ENCODE results near the gene PPAT. TPM values are rescaled to one million over a fixed set of nuclear protein-coding genes. Genes with fewer than 3 reads are reported as not detected.

PPAT gene
- total and polyA plus RNA-seq, 4 donors: 3.7 to 11.0 (median 5.7) TPM

DNA sequence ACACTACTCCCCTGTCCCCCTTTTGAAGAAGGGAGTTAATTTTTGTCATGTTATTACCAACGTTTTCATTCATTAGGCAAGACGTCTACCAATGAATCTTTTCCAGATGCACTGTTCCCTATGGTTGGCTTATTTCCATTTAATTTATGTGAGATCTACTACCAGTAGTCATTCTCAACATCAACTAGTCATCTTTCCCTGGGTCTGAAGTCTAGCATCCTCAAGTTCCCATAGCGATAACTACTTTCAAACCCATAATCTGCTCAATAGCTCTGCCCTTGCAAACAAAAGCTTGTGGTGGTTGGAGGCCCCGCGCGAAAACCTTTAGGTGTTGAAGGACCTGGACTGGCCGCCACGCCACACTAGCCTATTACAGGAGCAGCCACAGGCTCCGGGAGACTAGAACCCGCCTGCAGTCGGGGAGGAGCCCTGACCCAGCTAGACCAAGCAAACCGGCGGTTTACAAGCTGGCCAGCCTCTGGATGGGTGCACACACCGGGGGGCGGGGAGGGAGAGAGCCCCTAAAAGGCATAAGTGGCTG, 746 bp downstream of the PPAT start:
- Histone ChIP-seq H3K27ac (ENCODE audit: low read depth in 1 of 2, low read length in 2 of 2) (peak overlapping the region; percentile 96 to 98), H3K9me3 (ENCODE audit: control insufficient read depth in 4 of 4, low read length in 3 of 4) (no peaks in the 10 kb centered on the region), H3K9ac (ENCODE audit: low read depth in 1 of 2, low read length in 2 of 2) (peak overlapping the region in 1 of 2 donors; percentile 16), H3K4me1 (ENCODE audit: control insufficient read depth in 4 of 4, insufficient read depth in 4 of 4, low read length in 3 of 4) (peaks cover 4 to 24% (median 8%) of the 10 kb centered on the region in 4 donors), H3K36me3 (ENCODE audit: control insufficient read depth in 4 of 4, insufficient read depth in 3 of 4, low read depth in 1 of 4, low read length in 3 of 4) (no peaks in the 10 kb centered on the region), H3K4me3 (ENCODE audit: low read depth in 1 of 3, low read length in 3 of 3) (peak overlapping the region; percentile 75 to 95 (median 92)), H3K27me3 (ENCODE audit: control insufficient read depth in 4 of 4, insufficient read depth in 4 of 4, low read length in 3 of 4) (no peaks in the 10 kb centered on the region)
- 7% methylated on average over 15 of the region's 15 CpGs for WGBS
- TF ChIP-seq, protein P1, sequence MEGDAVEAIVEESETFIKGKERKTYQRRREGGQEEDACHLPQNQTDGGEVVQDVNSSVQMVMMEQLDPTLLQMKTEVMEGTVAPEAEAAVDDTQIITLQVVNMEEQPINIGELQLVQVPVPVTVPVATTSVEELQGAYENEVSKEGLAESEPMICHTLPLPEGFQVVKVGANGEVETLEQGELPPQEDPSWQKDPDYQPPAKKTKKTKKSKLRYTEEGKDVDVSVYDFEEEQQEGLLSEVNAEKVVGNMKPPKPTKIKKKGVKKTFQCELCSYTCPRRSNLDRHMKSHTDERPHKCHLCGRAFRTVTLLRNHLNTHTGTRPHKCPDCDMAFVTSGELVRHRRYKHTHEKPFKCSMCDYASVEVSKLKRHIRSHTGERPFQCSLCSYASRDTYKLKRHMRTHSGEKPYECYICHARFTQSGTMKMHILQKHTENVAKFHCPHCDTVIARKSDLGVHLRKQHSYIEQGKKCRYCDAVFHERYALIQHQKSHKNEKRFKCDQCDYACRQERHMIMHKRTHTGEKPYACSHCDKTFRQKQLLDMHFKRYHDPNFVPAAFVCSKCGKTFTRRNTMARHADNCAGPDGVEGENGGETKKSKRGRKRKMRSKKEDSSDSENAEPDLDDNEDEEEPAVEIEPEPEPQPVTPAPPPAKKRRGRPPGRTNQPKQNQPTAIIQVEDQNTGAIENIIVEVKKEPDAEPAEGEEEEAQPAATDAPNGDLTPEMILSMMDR (IDR thresholded peaks at IDR 0.05; ENCODE audit: low read depth, low read length, missing input control): no peak
- TF ChIP-seq SP1 (IDR thresholded peaks at IDR 0.05) (no peak), JUND (IDR thresholded peaks at IDR 0.05) (no peak), FOXA1 (IDR thresholded peaks at IDR 0.05) (no peak), NR2F2 (IDR thresholded peaks at IDR 0.05) (no peak), TAF1 (conservative IDR thresholded peaks at IDR 0.05) (no peak)
- TF ChIP-seq, protein P2, sequence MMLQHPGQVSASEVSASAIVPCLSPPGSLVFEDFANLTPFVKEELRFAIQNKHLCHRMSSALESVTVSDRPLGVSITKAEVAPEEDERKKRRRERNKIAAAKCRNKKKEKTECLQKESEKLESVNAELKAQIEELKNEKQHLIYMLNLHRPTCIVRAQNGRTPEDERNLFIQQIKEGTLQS (IDR thresholded peaks at IDR 0.05): no peak
- TF ChIP-seq, protein P3, sequence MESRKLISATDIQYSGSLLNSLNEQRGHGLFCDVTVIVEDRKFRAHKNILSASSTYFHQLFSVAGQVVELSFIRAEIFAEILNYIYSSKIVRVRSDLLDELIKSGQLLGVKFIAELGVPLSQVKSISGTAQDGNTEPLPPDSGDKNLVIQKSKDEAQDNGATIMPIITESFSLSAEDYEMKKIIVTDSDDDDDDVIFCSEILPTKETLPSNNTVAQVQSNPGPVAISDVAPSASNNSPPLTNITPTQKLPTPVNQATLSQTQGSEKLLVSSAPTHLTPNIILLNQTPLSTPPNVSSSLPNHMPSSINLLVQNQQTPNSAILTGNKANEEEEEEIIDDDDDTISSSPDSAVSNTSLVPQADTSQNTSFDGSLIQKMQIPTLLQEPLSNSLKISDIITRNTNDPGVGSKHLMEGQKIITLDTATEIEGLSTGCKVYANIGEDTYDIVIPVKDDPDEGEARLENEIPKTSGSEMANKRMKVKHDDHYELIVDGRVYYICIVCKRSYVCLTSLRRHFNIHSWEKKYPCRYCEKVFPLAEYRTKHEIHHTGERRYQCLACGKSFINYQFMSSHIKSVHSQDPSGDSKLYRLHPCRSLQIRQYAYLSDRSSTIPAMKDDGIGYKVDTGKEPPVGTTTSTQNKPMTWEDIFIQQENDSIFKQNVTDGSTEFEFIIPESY (IDR thresholded peaks at IDR 0.05): no peak
- peak; percentile 67 for DNase-seq (ENCODE audit: low spot score)

DNA sequence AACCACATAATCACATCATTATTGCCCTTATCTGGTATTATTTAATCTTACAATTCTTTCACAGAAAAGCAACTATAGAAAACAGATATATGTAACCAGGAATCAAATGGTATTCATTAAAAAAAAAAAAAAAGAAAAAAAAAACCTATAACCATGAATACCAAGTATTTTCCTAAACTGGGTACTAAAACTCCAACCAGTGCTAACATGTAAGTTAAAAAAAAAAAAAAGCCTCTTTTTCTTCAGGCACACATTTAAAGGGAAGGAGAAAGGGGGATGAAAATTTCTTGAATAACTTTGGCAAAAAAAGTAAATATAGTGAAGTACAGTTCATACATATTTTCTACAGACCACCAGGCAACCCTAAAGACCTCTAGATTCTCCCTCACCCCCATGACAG, 2.1 kb downstream of the PPAT start:
- no peak overlapping the region for H3K9ac ChIP-seq (ENCODE audit: low read depth in 1 of 2, low read length in 2 of 2)
- no peak for TF ChIP-seq JUND (IDR thresholded peaks at IDR 0.05)
- TF ChIP-seq EGR1 (IDR thresholded peaks at IDR 0.05; ENCODE audit: low read depth in 2 of 2): no peak
- TF ChIP-seq YY1 (IDR thresholded peaks at IDR 0.05): no peak
- no peak for TF ChIP-seq NR2F2 (IDR thresholded peaks at IDR 0.05)
- TF ChIP-seq, protein P2 (IDR thresholded peaks at IDR 0.05): no peak
- no peak for TF ChIP-seq GABPA (IDR thresholded peaks at IDR 0.05 in 1 of 2, conservative IDR thresholded peaks at IDR 0.05 in 1 of 2)
- TF ChIP-seq RAD21 (IDR thresholded peaks at IDR 0.05): no peak
- no peak for TF ChIP-seq TAF1 (conservative IDR thresholded peaks at IDR 0.05)
- TF ChIP-seq, protein P1 (IDR thresholded peaks at IDR 0.05; ENCODE audit: low read depth, low read length, missing input control): no peak
- TF ChIP-seq HNF4A (conservative IDR thresholded peaks at IDR 0.05): no peak
- TF ChIP-seq HNF4G (IDR thresholded peaks at IDR 0.05): no peak
- no peak for TF ChIP-seq RXRA (IDR thresholded peaks at IDR 0.05)
- no peak for DNase-seq (ENCODE audit: low spot score)
- no peaks in the 10 kb centered on the region for H3K9me3 ChIP-seq (ENCODE audit: control insufficient read depth in 4 of 4, low read length in 3 of 4)
- peaks cover under 1 to 24% (median 8%) of the 10 kb centered on the region in 4 donors for H3K4me1 ChIP-seq (ENCODE audit: control insufficient read depth in 4 of 4, insufficient read depth in 4 of 4, low read length in 3 of 4)
- no peaks in the 10 kb centered on the region for H3K36me3 ChIP-seq (ENCODE audit: control insufficient read depth in 4 of 4, insufficient read depth in 3 of 4, low read depth in 1 of 4, low read length in 3 of 4)
- no peak overlapping the region for H3K4me3 ChIP-seq (ENCODE audit: low read depth in 1 of 3, low read length in 3 of 3)
- H3K27me3 ChIP-seq (ENCODE audit: control insufficient read depth in 4 of 4, insufficient read depth in 4 of 4, low read length in 3 of 4): no peaks in the 10 kb centered on the region
- no peak overlapping the region for H3K27ac ChIP-seq (ENCODE audit: low read depth in 1 of 2, low read length in 2 of 2)
